ENCODE measurements around the gene FAM174C.
A peak's percentile ranks its signal among the peaks of the same experiment; 100 is the strongest.
"Not testable (repeated sequence)": the region's sequence is repeated elsewhere in the genome, so short reads cannot be mapped to it uniquely, and the experiment has no call there.

The FAM174C gene

GRCh38 chr19:1237027-1237659 lies 38.2 kb upstream of the FAM174C start:
- DNase-seq (ENCODE audit: low read depth in 2 of 2): no peak

- DNase-seq (ENCODE audit: low read depth in 2 of 2): no peak
These were observed 37.5 kb upstream of the FAM174C start, which contains the start of gene CBARP for GRCh38 chr19:1237754-1238368. TSS of gene CBARP (minus strand) at chr19:1238005. CDS start at chr19:1236100, 1,905 bp downstream.

GRCh38 chr19:1238369-1239303 lies 36.7 kb upstream of the FAM174C start:
- DNase-seq (ENCODE audit: low read depth in 2 of 2): no peak

- DNase-seq (ENCODE audit: low read depth in 2 of 2): no peak
These were observed 35.9 kb upstream of the FAM174C start for GRCh38 chr19:1239420-1239795.

GRCh38 chr19:1239796-1240737 lies 35.3 kb upstream of the FAM174C start:
- DNase-seq (ENCODE audit: low read depth in 2 of 2): peak; percentile 80 to 87

- DNase-seq (ENCODE audit: low read depth in 2 of 2): no peak
These were observed 34.4 kb upstream of the FAM174C start for GRCh38 chr19:1240925-1241324.

- peak; percentile 77 to 81 for DNase-seq (ENCODE audit: low read depth in 2 of 2)
These were observed 33.8 kb upstream of the FAM174C start, which contains the start of gene ATP5F1D for GRCh38 chr19:1241417-1242095. TSS of gene ATP5F1D (plus strand) at chr19:1241751. CDS start at chr19:1241851, 100 bp downstream.

- DNase-seq (ENCODE audit: low read depth in 2 of 2): peak; percentile 73 to 77
These were observed 31.3 kb upstream of the FAM174C start for GRCh38 chr19:1243768-1244692.

- no peak for DNase-seq (ENCODE audit: low read depth in 2 of 2)
These were observed 30.5 kb upstream of the FAM174C start for GRCh38 chr19:1244693-1245451.

GRCh38 chr19:1245494-1246264 lies 29.7 kb upstream of the FAM174C start:
- DNase-seq (ENCODE audit: low read depth in 2 of 2): no peak

- not testable (repeated sequence) for DNase-seq (ENCODE audit: low read depth in 2 of 2)
These were observed 28.9 kb upstream of the FAM174C start for GRCh38 chr19:1246265-1247087.

- DNase-seq (ENCODE audit: low read depth in 2 of 2): no peak
These were observed 27.6 kb upstream of the FAM174C start for GRCh38 chr19:1247748-1248138.

GRCh38 chr19:1248139-1248785 lies 27.1 kb upstream of the FAM174C start, which contains the start of gene MIDN:
TSS of gene MIDN (plus strand) at chr19:1248583. CDS start at chr19:1250297, 1,714 bp downstream.
- no peak for DNase-seq (ENCODE audit: low read depth in 2 of 2)

- peak; percentile 62 to 74 for DNase-seq (ENCODE audit: low read depth in 2 of 2)
These were observed 26.5 kb upstream of the FAM174C start for GRCh38 chr19:1248786-1249297.

- DNase-seq (ENCODE audit: low read depth in 2 of 2): peak; percentile 89 to 96
These were observed 25.9 kb upstream of the FAM174C start for GRCh38 chr19:1249298-1249989.
